Bone marrow (tissue), 2 donors: ENCODE data around the gene ALOX5AP.

ENCODE experiments used
- DNase-seq, 2 donors: peaks; one replicate each; lab custom pipeline; 2025; lab: John Stamatoyannopoulos, UW

The ALOX5AP gene

DNA sequence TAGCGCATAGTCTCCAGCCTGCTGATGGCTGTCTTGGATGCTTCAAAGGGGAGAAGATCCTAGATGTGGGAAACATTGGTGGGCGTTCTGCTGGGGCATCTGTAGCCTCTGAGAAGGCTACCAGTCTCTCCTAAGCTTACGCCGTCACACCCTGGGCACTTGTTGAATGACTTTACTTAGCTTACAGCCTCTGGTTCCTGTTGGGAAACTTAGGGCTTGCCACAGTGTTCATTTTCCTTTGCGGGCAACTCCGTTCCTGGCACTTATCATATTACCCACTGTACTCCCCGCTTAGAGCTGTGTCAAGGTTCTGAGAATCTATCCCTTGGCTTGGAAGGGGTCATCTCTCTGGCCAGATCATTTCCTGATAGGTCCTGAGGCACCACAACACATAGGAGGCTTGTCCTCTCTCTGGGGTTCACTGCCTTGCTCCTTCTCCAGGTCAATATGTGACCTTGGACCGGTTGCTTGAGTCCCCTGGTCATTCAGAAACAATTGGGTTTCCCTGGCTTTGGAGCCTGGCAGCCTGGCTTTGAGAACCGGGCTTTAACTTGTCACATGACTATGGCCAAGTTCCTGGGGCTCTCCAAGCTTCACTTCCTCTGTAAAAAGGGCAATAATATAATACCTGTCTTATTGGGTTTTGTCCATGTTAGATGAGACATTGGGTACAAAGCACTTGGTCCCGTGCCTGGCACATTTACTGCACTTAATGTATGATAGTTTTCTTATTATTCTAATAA, 20.5 kb upstream of the ALOX5AP start:
- DNase-seq, result peak in 1 of 2 donors; percentile 59

DNA sequence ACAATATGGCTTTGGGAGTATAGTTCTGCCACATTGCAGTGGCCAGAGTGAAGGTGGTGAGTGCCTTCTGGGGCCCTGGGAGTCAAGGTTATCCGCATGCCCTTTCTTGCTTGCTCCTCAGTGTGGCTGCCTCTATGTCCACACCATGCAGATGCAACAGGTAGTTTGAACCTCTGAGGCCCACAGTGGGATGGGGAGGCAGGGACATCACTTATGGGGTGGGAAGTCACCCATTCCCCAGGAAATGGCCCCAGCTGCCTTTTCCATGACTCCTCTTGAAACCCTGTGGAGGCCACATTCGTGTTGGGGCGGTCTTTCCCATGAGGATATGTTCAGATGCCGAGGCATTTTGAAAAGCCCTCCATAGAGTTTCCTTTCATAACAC, 20.0 kb upstream of the ALOX5AP start:
- DNase-seq, result no peak

DNA sequence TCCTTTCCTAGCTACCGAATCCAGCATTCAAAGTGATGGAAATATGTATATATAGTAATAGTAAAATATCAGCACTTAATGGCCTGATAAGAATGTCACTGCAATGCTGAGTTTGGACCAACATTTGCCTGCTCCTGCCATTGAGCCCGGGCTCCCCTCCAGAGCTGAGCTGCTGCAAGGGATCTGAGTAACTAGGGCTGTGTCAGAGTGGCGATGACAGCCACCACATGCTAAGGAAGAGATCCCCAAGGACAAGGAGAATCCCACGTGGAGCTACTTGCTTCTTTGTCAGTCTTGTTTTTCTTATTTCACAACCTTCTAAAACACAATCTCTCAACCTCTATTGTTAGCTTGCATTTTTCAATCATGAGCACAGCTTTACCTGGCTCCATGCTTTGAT, 19.5 kb upstream of the ALOX5AP start:
- DNase-seq, result no peak

- DNase-seq, result no peak
These were observed 16.4 kb upstream of the ALOX5AP start for GRCh38 chr13:30718661-30719524.

- no peak for DNase-seq
These were observed 15.8 kb upstream of the ALOX5AP start for GRCh38 chr13:30719525-30719914.

DNA sequence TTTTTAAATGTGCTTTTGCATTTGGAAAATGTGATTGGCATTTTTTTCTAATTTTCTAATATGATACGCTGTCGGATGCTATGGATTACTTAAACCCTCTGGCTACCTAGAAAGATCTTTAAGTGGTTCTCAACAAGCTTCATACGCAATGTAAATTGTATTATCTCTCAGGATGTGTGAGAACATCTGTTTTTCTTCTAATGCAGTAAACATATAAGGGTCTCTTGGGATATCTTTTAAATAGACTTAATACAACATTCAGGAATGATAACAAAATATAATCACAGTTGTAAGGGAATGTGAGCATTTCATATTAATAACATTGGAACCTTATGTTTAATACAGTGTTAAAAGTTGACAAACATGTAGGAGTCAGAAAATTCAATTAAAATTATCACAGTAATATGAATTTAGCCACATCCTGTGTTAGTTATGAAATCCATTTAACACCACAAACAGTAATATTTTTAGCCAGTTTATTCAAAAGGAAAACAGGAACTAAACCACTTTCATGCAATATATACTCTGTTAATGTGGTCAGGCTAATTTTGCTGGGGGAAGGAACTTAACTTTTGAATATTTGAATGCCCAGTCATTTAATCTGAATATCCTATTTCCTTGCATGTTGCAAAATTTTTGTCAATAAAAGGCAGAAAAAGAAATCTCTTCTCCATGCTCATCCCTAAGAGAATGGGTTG, 15.0 kb upstream of the ALOX5AP start:
- DNase-seq, result peak in 1 of 2 donors; percentile 60

DNA sequence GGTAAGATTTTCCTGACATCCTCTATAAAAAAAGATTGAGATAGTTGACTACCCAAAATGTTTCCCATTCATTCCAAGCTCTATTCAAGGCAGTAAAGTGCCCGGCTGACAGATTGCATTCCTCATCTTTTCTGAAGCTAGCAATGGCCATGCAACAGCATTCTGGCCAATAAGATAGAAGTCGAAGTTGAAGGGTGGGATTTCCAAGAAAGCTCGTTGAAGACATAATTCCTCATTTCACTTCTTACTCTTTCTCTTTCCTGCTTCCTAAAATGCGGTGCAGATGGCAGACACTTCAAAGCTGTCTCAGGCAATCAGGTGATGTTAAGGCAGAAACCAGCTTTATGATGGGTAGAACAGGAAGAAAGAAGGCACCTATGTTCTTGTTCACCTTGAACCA, 13.4 kb upstream of the ALOX5AP start:
- no peak for DNase-seq

- DNase-seq, result no peak
These were observed 13.0 kb upstream of the ALOX5AP start for GRCh38 chr13:30722361-30722760.

- no peak for DNase-seq
These were observed 10.6 kb upstream of the ALOX5AP start for GRCh38 chr13:30724778-30725177.

GRCh38 chr13:30725326-30726085, 9.8 kb upstream of the ALOX5AP start:
- DNase-seq, result no peak

DNA sequence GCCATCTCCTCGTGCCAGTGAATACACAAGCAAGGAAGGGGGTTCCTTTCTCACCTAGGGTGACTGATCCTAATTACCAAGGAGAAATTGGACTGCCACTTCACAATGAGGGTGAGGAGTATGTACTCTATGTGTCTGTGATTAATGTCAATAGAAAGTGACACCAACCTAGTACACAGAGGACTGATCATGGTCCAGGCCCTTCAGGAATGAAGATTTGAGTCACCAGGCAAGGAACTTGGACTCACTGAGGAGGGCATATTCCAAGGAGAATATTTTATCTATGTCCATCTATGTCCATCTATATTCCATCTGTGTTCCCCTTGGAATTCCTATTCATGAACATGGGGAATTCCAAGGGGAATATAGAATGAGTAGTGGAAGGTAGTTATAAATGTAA, 9.2 kb upstream of the ALOX5AP start:
- DNase-seq, result no peak

DNA sequence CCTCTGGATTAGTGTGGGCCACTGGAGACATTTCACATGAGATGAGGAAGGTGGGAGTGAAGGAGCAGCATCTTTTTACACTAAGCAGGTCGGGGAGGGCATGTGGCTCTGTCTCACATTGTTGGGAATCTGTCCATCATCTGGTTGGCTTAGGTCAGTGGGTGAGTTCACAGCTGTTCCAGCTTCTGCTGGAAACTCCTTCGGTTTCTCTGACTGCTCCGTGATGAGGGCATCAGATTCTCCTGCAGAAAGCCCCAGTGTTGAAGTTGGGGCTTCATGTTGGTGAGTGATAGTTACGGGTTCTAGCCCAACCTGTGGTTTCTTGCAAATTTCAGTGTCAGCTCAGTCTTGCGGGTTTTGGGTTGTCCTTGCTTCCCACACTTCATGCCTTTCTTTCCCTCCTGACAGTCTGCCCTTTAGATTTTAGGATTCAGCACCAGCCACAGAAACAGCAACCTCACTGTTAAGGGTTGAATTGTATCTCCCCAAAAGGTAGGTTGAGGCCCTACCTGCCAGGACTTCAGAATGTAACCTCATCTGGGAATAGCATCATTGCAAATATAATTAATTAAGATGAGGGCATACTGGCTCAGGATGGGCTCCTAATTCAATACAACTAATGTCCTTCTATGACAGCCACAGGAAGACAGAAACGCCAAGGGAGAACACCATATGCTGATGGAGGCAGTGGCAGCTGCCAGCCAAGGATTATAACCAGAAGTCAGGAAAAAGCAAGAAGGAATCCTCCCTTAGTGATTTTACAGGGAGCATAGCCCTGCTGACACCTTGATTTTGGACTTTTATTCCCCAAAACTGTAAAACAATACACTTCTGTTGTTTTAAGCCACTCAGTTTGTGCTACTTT, 7.6 kb upstream of the ALOX5AP start:
- DNase-seq, result no peak

DNA sequence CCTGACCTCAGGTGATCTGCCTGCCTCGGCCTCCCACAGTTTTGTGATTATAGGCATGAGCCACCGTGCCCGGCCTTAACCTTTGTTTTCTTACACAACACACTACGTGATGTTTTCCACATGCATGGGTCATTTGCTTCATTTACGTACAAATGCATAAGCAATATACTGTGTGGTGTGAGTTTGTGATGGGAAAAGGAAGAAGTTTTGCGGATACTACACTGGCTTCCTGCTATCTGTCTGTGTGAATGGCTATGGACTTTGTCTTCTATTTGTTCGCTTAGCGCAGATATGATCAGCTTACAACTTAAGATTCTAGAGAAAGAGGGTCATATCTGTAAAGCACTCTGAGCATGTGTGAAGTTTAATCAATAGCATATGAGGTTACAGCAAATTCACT, 5.5 kb upstream of the ALOX5AP start:
- no peak for DNase-seq

DNA sequence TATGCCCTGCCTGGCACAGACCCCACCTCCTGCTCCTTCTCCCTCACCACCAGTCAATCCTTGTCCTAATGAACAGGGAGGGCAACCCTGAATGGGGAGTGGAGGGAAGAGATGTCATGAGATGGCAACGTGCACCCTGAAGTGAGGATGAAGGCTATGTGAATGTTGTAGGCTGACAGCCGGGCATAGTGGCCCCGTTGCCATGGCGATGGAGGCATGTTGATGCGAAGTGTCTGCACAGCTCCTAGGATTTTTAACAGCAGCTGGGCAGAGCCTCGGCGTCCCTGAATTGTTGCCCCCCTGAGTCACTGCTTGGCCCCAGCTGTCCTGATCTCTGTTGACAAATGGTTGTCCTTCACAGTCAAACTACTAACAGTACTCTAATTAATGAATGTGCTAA, 4.8 kb upstream of the ALOX5AP start:
- DNase-seq, result no peak

DNA sequence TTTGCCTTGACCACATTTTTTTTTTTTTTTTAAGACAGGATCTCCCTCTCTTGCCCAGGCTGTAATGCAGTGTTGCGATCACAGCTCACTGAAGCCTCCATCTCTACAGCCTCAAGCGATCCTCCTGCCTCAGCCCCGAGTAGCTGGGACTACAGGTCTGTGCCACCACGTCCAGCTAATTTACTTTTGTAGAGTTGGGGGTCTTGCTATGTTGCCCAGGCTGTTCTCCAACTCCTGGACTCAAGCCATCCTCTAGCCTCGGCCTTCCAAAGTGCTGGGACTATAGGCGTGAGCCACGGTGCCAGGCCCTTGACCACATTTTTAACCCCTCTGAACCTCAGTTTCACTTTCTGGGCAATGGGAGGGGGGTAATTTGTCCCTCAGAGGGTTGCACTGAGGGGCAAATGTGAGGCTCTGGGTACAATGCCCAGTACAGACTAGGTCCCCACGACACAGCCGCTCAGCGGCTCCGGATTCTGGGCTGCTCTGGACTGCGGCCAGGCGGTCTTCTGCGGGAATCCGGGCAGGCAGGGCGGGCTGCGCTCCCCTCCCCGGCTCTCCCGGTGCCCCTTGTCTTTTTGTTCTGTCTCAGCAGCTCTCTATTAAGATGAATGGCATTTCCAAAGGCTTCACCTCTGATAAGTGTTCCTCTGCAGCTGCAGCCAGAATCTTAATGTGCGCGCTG, 3.8 kb upstream of the ALOX5AP start:
- DNase-seq, result no peak

- DNase-seq, result no peak
These were observed 3.3 kb upstream of the ALOX5AP start for GRCh38 chr13:30732046-30732390.

- DNase-seq, result no peak
These were observed 904 bp upstream of the ALOX5AP start for GRCh38 chr13:30734439-30734838.

DNA sequence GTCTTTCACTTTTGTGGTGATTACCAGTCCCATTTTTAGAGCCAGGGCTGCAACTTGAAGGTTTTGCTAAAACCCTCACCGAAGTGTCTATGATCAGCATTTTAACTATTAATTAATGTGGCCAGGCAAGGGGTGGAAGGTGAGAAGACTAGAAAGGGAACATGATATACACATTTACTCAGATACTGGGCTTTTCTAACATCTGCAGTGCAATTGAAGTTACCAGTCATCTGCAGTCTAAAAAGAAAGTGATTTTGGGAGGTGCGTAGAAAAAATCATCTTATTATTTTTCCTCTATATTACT, 481 bp downstream of the ALOX5AP start:
- no peak for DNase-seq

GRCh38 chr13:30736461-30737320, 1.3 kb downstream of the ALOX5AP start:
- DNase-seq, result no peak
